ENCODE measurements around the gene AGBL1.

The AGBL1 gene

GRCh38 chr15:86969364-86969763, 889.7 kb downstream of the AGBL1 start:
- no peak for TF ChIP-seq CTCF (IDR thresholded peaks at IDR 0.05; ENCODE audit: insufficient read depth, missing control alignments)
- FAIRE-seq = no peak
- DNase-seq (ENCODE audit: insufficient read length, low spot score) = no peak

GRCh38 chr15:86973284-86973844, 893.7 kb downstream of the AGBL1 start:
- DNase-seq (ENCODE audit: insufficient read length, low spot score) = no peak
- no peak for FAIRE-seq
- no peak for TF ChIP-seq CTCF (IDR thresholded peaks at IDR 0.05; ENCODE audit: insufficient read depth, missing control alignments)

GRCh38 chr15:86988033-86988432, 908.4 kb downstream of the AGBL1 start:
- DNase-seq (ENCODE audit: insufficient read length, low spot score) (no peak), FAIRE-seq (no peak)
- TF ChIP-seq CTCF (IDR thresholded peaks at IDR 0.05; ENCODE audit: insufficient read depth, missing control alignments) = no peak

GRCh38 chr15:87021751-87022150, 942.1 kb downstream of the AGBL1 start:
- DNase-seq (ENCODE audit: insufficient read length, low spot score) (no peak), FAIRE-seq (no peak)
- no peak for TF ChIP-seq CTCF (IDR thresholded peaks at IDR 0.05; ENCODE audit: insufficient read depth, missing control alignments)

- TF ChIP-seq CTCF (IDR thresholded peaks at IDR 0.05; ENCODE audit: insufficient read depth, missing control alignments) = no peak
- FAIRE-seq (no peak), DNase-seq (ENCODE audit: insufficient read length, low spot score) (no peak)
Measured at GRCh38 chr15:87031540-87032230, 952.0 kb downstream of the AGBL1 start.

- DNase-seq (ENCODE audit: insufficient read length, low spot score) (no peak), FAIRE-seq (no peak)
- TF ChIP-seq CTCF (IDR thresholded peaks at IDR 0.05; ENCODE audit: insufficient read depth, missing control alignments) = no peak
Measured at GRCh38 chr15:87032295-87032694, 952.6 kb downstream of the AGBL1 start.

GRCh38 chr15:87033056-87033455, 953.4 kb downstream of the AGBL1 start:
- no peak for TF ChIP-seq CTCF (IDR thresholded peaks at IDR 0.05; ENCODE audit: insufficient read depth, missing control alignments)
- FAIRE-seq (no peak), DNase-seq (ENCODE audit: insufficient read length, low spot score) (no peak)
